ENCODE data around the gene CHID1.

GRCh38 chr11:831961-832528 lies 78.6 kb downstream of the CHID1 start:
- no peak for TF ChIP-seq CTCF (IDR thresholded peaks at IDR 0.05)
- no peak for TF ChIP-seq POLR2A (IDR thresholded peaks at IDR 0.05)
- no peak for TF ChIP-seq POLR2AphosphoS5 (IDR thresholded peaks at IDR 0.05)

All from breast epithelium (tissue), 3 donors.